HepG2 (cell line): ENCODE results near the gene RHOG. TPM values are rescaled to one million over a fixed set of nuclear protein-coding genes. Genes with fewer than 3 reads are reported as not detected.

Experiments
- ATAC-seq: fragments of 200-7000 bp; cut with Tn5 transposase; 3 replicates; pipeline ENCODE4 v1.9.1; 2020; ENCODE audit warnings: mild to moderate bottlenecking, moderate library complexity
- BruUV-seq: library from RNA; stranded (reverse); fragments of 400-500 nt; replicated peaks from 2 replicates; lab custom pipeline; 2021; lab: Mats Ljungman, UMichigan
- CTCF ChIA-PET: fragments of 300-600 bp; formaldehyde crosslinking; extraction: SDS; loops from one replicate; lab custom pipeline; 2021; ENCODE audit warnings: low total read pairs, inconsistent platforms, low intra/inter-chr PET ratio; lab: Yijun Ruan, JAX
- POLR2A ChIA-PET: fragments of 350-600 bp; sonication (Branson Sonifier 250); formaldehyde crosslinking; loops from one replicate; lab custom pipeline; 2020; ENCODE audit warnings: antibody characterized with exemption, inconsistent platforms; lab: Yijun Ruan, JAX
- DNase-seq: peaks from one replicate; pipeline ENCODE4 v3.0.0-alpha.2; 2015; ENCODE audit warnings: low spot score
- FAIRE-seq: peaks from 3 replicates; lab custom pipeline; 2011; peaks lifted over from hg19 to GRCh38; lab: Jason Lieb, UNC
- H2AFZ ChIP-seq: one replicate; pipeline ENCODE4 v1.6.1; 2011; ENCODE audit warnings: low read length, inconsistent platforms
- H3K27ac ChIP-seq: fragments of 300-600 bp; 3 replicates; pipeline ENCODE4 v1.8.0; 2011; ENCODE audit warnings: mixed run types, mild to moderate bottlenecking, mixed read lengths, low read length, inconsistent platforms; ENCODE audit not compliant: insufficient read depth; ENCODE audit errors: extremely low read length
- H3K27me3 ChIP-seq, 2 experiments: fragments of 200-600 bp in 1 of 2; 2 replicates in 1 of 2; 3 replicates in 1 of 2; pipeline versions ENCODE4 v1.6.0 to v1.8.0; 2011; ENCODE audit warnings: low read length in 2 of 2, mild to moderate bottlenecking in 2 of 2, moderate library complexity in 2 of 2, inconsistent platforms in 1 of 2; ENCODE audit not compliant: insufficient read depth in 2 of 2, control insufficient read depth in 1 of 2
- H3K36me3 ChIP-seq, 2 experiments: fragments of 200-600 bp in 1 of 2; replicated peaks in 1 of 2; 2 replicates in 1 of 2; 3 replicates in 1 of 2; pipeline versions ENCODE4 v1.5.1 to v1.8.0; 2011; ENCODE audit warnings: low read length in 2 of 2, inconsistent platforms in 1 of 2; ENCODE audit not compliant: insufficient read depth in 2 of 2, control insufficient read depth in 1 of 2
- H3K4me1 ChIP-seq: 2 replicates; pipeline ENCODE4 v1.5.1; 2012; ENCODE audit warnings: low read length, inconsistent platforms; ENCODE audit not compliant: insufficient read depth
- H3K4me2 ChIP-seq: 2 replicates; pipeline ENCODE4 v1.6.0; 2011; ENCODE audit warnings: low read depth, low read length, inconsistent platforms
- H3K4me3 ChIP-seq, 3 experiments: fragments of 200-600 bp in 1 of 3; sonication (generic), shearing (Covaris generic) in 1 of 3; replicated peaks in 1 of 3; 2 replicates each; pipeline ENCODE4 v1.5.1; 2011 to 2016; ENCODE audit warnings: low read length in 3 of 3, inconsistent platforms in 2 of 3, low read depth in 2 of 3, mild to moderate bottlenecking in 2 of 3, control low read depth in 1 of 3, mixed read lengths in 1 of 3; ENCODE audit not compliant: insufficient read depth in 1 of 3
- H3K79me2 ChIP-seq: one replicate; pipeline ENCODE4 v1.6.1; 2011; ENCODE audit warnings: low read length, inconsistent platforms; ENCODE audit not compliant: insufficient read depth
- H3K9ac ChIP-seq: 2 replicates; pipeline ENCODE4 v1.6.0; 2011; ENCODE audit warnings: mild to moderate bottlenecking, low read depth, low read length, inconsistent platforms; ENCODE audit not compliant: insufficient read depth
- H3K9me3 ChIP-seq: 2 replicates; pipeline ENCODE4 v1.5.1; 2012; ENCODE audit warnings: mild to moderate bottlenecking, low read length
- H4K20me1 ChIP-seq: 2 replicates; pipeline ENCODE4 v1.6.0; 2011; ENCODE audit warnings: inconsistent platforms, mild to moderate bottlenecking, low read length, moderate library complexity; ENCODE audit not compliant: insufficient read depth
- AKAP8 ChIP-seq: sonication (generic); formaldehyde crosslinking; IDR thresholded peaks from 2 replicates; pipeline ENCODE4 v1.5.1; 2020; ENCODE audit warnings: mild to moderate bottlenecking, missing genetic modification reagents
- NFRKB ChIP-seq: fragments of 450-650 bp; IDR thresholded peaks from 2 replicates; pipeline ENCODE4 v1.6.1; 2017
- PRDM15 ChIP-seq: sonication (generic); formaldehyde crosslinking; IDR thresholded peaks from 2 replicates; pipeline ENCODE4 v1.4.0; 2020; ENCODE audit warnings: missing genetic modification reagents
- REXO4 ChIP-seq: sonication (generic); formaldehyde crosslinking; IDR thresholded peaks from 2 replicates; pipeline ENCODE4 v1.8.0; 2022; ENCODE audit warnings: missing genetic modification reagents, mild to moderate bottlenecking, borderline replicate concordance
- SMARCE1 ChIP-seq: fragments of 450-650 bp; IDR thresholded peaks from 2 replicates; pipeline ENCODE4 v1.6.1; 2017; ENCODE audit warnings: borderline replicate concordance
- ZNF550 ChIP-seq: sonication (generic); formaldehyde crosslinking; IDR thresholded peaks from 2 replicates; pipeline ENCODE4 v1.4.0; 2020; ENCODE audit warnings: mild to moderate bottlenecking, missing genetic modification reagents, borderline replicate concordance
- WGBS: methylation state at CpG from one replicate; pipeline ENCODE4 v1.1.6; 2017; ENCODE audit warnings: low lambda C conversion rate; 5-methylcytosine and 5-hydroxymethylcytosine counted together
- in situ Hi-C: cut with HindIII; loops from 2 replicates; pipeline ENCODE4 v1.10.0; 2017; ENCODE audit warnings: low pct_unique_long_range_greater_than_20kb; ENCODE audit not compliant: extremely low pct_ligation_motif_present
- intact Hi-C: fragments of 100-400 bp; cut with micrococcal nuclease; formaldehyde crosslinking; loops from one replicate; pipeline ENCODE4 v1.10.0; 2022; ENCODE audit not compliant: unreplicated experiment
- polyA plus RNA-seq, 8 experiments: library from polyadenylated mRNA; depleted of rRNA in 3 of 8; stranded (reverse) in 7 of 8; unstranded in 1 of 8; fragments of >200 nt; fragmentation: Illumina TruSeq in 4 of 8; extraction: Trizol in 4 of 8; gene quantifications; 2 replicates each; pipeline versions ENCODE4 v1.2.1 to v1.2.3, GENCODE V29; 2011 to 2016; ENCODE audit warnings: low read depth in 4 of 8, missing spikeins in 1 of 8, mixed read lengths in 1 of 8; ENCODE audit not compliant: insufficient read depth in 1 of 8
- total RNA-seq, 5 experiments: library from RNA; depleted of rRNA; stranded (reverse); fragments of >200 nt; fragmentation: Illumina TruSeq; extraction: Trizol; gene quantifications; 2 replicates each; pipeline ENCODE4 v1.2.3, GENCODE V29; 2016; ENCODE audit warnings: low read depth in 1 of 5

Gene RHOG
- total and polyA plus RNA-seq, 2 of the 13 experiments (the other 11 are each of a cell fraction or from before 2014, with no cell fraction given) = 7.7 to 23.4 TPM

GRCh38 chr11:3834664-3835461 is 5.9 kb downstream of the RHOG start:
- TF ChIP-seq ZNF550 (CRISPR knock-in tag) (no peak), SMARCE1 (no peak), PRDM15 (CRISPR knock-in tag) (no peak), REXO4 (CRISPR knock-in tag) (no peak), NFRKB (no peak), AKAP8 (CRISPR knock-in tag) (no peak)
- H3K9ac ChIP-seq = no peak overlapping the region
- H3K27ac ChIP-seq = no peak overlapping the region
- peaks cover 60% of the 10 kb centered on the region for H3K4me1 ChIP-seq
- ATAC-seq (no peak), DNase-seq (no peak), FAIRE-seq (no peak)
- intact Hi-C loops (no loop called here), in situ Hi-C loops (no loop called here)
- no peaks in the 10 kb centered on the region for H3K27me3 ChIP-seq
- POLR2A ChIA-PET = interaction anchor here (1.3 kb wide), 1 partner anchor 37 kb away, joined by 3 read pairs; the partner anchor contains the start of gene NUP98
- H3K36me3 ChIP-seq = peaks cover 4 to 12% of the 10 kb centered on the region in 2 experiments; a peak in 4 of 5 replicates
- WGBS = 85% methylated on average over 7 of the region's 7 CpGs
- peaks cover 25% of the 10 kb centered on the region for H3K79me2 ChIP-seq
- H3K4me2 ChIP-seq = no peak overlapping the region
- CTCF ChIA-PET = no interaction called here
- no peak overlapping the region for H2AFZ ChIP-seq
- H4K20me1 ChIP-seq = peaks cover 5% of the 10 kb centered on the region; the same call in 1 of the 2 replicates
- H3K9me3 ChIP-seq = no peaks in the 10 kb centered on the region
- BruUV-seq = no TSS peak
- no peak overlapping the region for H3K4me3 ChIP-seq
